ENCODE measurements around the gene DNAAF8. TPM values are rescaled to one million over a fixed set of nuclear protein-coding genes. Genes with fewer than 3 reads are reported as not detected.

Gene DNAAF8
- total and polyA plus RNA-seq, 2 donors (not counting 3 experiments of a cell fraction or from before 2014, with no cell fraction given), result 0.58 to 1.0 TPM

GRCh38 chr16:4700997-4701743 is 33.2 kb upstream of the DNAAF8 start:
- Histone ChIP-seq H3K9ac (replicated peaks; ENCODE audit: extremely low read depth, insufficient read depth, low read length) (no peak overlapping the region), H4K20me1 (replicated peaks; ENCODE audit: control insufficient read depth, extremely low read depth, insufficient read depth, low read length) (no peaks in the 10 kb centered on the region), H3K4me3 (replicated peaks in 1 of 3; ENCODE audit: insufficient read depth in 1 of 3, low read depth in 1 of 3, low read length in 3 of 3) (no peak overlapping the region), H3K4me1 (ENCODE audit: control insufficient read depth, extremely low read depth, insufficient read depth, low read length) (no peaks in the 10 kb centered on the region), H3K79me2 (ENCODE audit: control insufficient read depth, insufficient read depth, low read length) (no peaks in the 10 kb centered on the region), H3K36me3 (ENCODE audit: control insufficient read depth in 2 of 2, extremely low read depth in 1 of 2, insufficient read depth in 2 of 2, low read length in 2 of 2) (peaks cover 3 to 34% of the 10 kb centered on the region in 2 experiments), H3K9me3 (replicated peaks; ENCODE audit: control insufficient read depth, insufficient read depth, low read length) (no peaks in the 10 kb centered on the region), H2AFZ (ENCODE audit: low read depth, low read length) (no peak overlapping the region), H3K27me3 (ENCODE audit: control insufficient read depth in 2 of 2, insufficient read depth in 2 of 2, low read length in 2 of 2) (no peaks in the 10 kb centered on the region), H3K4me2 (ENCODE audit: insufficient read depth, low read length) (no peak overlapping the region), H3K9me1 (replicated peaks; ENCODE audit: control insufficient read depth, extremely low read depth, insufficient read depth, low read length) (no peaks in the 10 kb centered on the region), H3K27ac (ENCODE audit: insufficient read depth, low read depth, low read length) (no peak overlapping the region)
- ChIA-PET POLR2A (no interaction called here), CTCF (interaction anchor here (1.4 kb wide), 1 partner anchor 51 kb away, joined by 3 read pairs; no protein-coding TSS in a partner anchor)
- DNase-seq (ENCODE audit: low read depth, low spot score) (no peak), FAIRE-seq (no peak)
- dilution Hi-C loops (cut with MboI; ENCODE audit: extremely low pct_ligation_motif_present, low sequenced_read_pairs), result no loop called here
- intact Hi-C loops (cut with micrococcal nuclease), result no loop called here
- no TSS peak for BruUV-seq (replicated peaks)
- TF ChIP-seq MAX (IDR thresholded peaks at IDR 0.05; ENCODE audit: insufficient read depth, insufficient read length) (no peak), POLR2AphosphoS5 (IDR thresholded peaks at IDR 0.05; ENCODE audit: insufficient read depth, low read depth, low read length) (no peak), GATA2 (IDR thresholded peaks at IDR 0.05; ENCODE audit: insufficient read depth, insufficient read length, low read depth, low read length) (no peak), EZH2 (IDR thresholded peaks at IDR 0.05; ENCODE audit: borderline replicate concordance, low read depth, low read length, severe bottlenecking) (no peak), MYC (IDR thresholded peaks at IDR 0.05; ENCODE audit: low read depth, low read length) (no peak), POLR2A (IDR thresholded peaks at IDR 0.05; ENCODE audit: low read depth, low read length) (no peak), FOS (IDR thresholded peaks at IDR 0.05; ENCODE audit: borderline replicate concordance, insufficient read depth, low read length) (no peak), JUN (IDR thresholded peaks at IDR 0.05; ENCODE audit: borderline replicate concordance, insufficient read depth, insufficient read length, low read depth) (no peak)
- TF ChIP-seq, protein P1, sequence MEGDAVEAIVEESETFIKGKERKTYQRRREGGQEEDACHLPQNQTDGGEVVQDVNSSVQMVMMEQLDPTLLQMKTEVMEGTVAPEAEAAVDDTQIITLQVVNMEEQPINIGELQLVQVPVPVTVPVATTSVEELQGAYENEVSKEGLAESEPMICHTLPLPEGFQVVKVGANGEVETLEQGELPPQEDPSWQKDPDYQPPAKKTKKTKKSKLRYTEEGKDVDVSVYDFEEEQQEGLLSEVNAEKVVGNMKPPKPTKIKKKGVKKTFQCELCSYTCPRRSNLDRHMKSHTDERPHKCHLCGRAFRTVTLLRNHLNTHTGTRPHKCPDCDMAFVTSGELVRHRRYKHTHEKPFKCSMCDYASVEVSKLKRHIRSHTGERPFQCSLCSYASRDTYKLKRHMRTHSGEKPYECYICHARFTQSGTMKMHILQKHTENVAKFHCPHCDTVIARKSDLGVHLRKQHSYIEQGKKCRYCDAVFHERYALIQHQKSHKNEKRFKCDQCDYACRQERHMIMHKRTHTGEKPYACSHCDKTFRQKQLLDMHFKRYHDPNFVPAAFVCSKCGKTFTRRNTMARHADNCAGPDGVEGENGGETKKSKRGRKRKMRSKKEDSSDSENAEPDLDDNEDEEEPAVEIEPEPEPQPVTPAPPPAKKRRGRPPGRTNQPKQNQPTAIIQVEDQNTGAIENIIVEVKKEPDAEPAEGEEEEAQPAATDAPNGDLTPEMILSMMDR (IDR thresholded peaks at IDR 0.05; ENCODE audit: extremely low read depth in 1 of 2, insufficient read depth in 1 of 2, low read depth in 1 of 2, low read length in 2 of 2), result no peak

Data from endothelial cell of umbilical vein (primary cell).